Fibroblast of pulmonary artery (primary cell): ENCODE measurements around the gene GUCY1A1.

Experiments
- DNase-seq: peaks from one replicate; pipeline ENCODE4 v3.0.0-alpha.2; 2010; ENCODE audit warnings: low read depth
- H3K4me3 ChIP-seq: replicated peaks from 2 replicates; pipeline ENCODE4 v1.5.1; 2011; ENCODE audit warnings: low read depth, mild to moderate bottlenecking, control low read depth, low read length, moderate library complexity
- CTCF ChIP-seq: IDR thresholded peaks from 2 replicates; pipeline ENCODE4 v1.5.1; 2011; ENCODE audit warnings: mild to moderate bottlenecking, control low read depth, low read length, inconsistent platforms; ENCODE audit errors: missing control alignments

GUCY1A1 gene

DNA sequence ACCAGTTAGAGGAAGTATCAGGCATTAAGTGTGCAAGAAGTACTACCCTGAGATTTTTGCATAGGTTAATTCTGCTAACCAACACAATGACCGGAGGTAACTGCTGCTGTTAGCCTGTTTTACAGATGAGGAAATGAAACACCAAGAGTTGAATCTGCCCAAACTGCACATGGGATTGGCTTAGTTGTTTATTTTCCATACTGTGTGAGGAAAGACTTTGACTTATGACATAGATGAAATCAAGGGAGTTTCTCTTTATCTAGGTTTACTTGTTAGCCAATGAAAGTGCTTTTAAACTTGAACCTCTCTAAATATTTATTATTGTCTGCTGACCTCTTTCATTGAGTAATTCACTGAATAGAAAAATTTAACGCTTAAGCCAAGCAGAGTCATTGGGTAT lies 102.4 kb downstream of the GUCY1A1 start:
- no peak for TF ChIP-seq CTCF
- DNase-seq: no peak
- H3K4me3 ChIP-seq: no peak overlapping the region

- no peak for DNase-seq
- H3K4me3 ChIP-seq: no peak overlapping the region
- TF ChIP-seq CTCF: no peak
Measured at GRCh38 chr4:155772459-155773195, 106.0 kb downstream of the GUCY1A1 start.

GRCh38 chr4:155773196-155773800 lies 106.7 kb downstream of the GUCY1A1 start:
- no peak overlapping the region for H3K4me3 ChIP-seq
- TF ChIP-seq CTCF: no peak
- no peak for DNase-seq

GRCh38 chr4:155774033-155774432 lies 107.4 kb downstream of the GUCY1A1 start:
- TF ChIP-seq CTCF: no peak
- no peak for DNase-seq
- no peak overlapping the region for H3K4me3 ChIP-seq

GRCh38 chr4:155777971-155778735 lies 111.5 kb downstream of the GUCY1A1 start:
- DNase-seq: peak; percentile 23

GRCh38 chr4:155780775-155781174 lies 114.1 kb downstream of the GUCY1A1 start:
- no peak overlapping the region for H3K4me3 ChIP-seq
- TF ChIP-seq CTCF: no peak
- DNase-seq: no peak

More at GRCh38 chr4:155777971-155778735, 111.5 kb downstream of the GUCY1A1 start:
- no peak for TF ChIP-seq CTCF
- no peak overlapping the region for H3K4me3 ChIP-seq
